Measurements from ENCODE around the gene UQCC5.
A peak's percentile ranks its signal among the peaks of the same experiment; 100 is the strongest.

UQCC5 gene

DNA sequence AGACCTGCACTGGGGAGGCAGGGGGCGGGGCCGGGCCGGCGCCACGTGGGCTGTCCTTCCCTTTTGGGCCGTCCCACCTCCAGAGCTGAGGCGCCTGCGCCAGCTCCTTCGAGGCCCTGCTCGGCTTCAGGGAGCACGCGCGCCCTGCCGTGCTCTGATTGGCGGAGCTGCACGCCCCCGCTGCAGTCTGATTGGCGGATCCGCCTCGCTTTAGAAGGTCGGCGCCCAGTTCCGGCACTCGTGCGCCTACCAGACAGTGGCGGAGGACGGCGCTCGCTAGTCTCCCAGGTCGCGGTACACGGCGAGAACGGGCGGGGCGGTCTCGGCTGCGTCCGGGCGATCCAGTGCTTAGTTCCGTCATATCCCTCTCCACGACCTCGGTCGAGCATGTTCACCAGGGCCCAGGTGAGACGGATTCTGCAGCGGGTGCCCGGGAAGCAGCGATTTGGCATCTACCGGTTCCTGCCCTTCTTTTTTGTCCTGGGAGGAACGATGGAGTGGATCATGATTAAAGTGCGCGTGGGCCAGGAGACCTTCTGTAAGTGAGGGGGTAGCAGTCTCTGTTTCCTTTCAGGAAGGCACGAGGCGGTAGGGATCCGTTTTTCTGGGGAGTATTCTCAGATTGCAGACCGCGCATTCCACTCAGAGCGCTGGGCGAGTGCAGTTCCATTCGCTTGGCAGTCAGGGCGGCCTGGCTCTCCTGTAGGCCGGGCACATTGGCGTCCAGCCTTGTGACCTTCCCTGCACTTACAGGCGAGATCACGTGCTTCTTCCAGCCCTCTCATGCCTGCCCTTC lies at the start of gene UQCC5:
TSS of gene UQCC5 (plus strand) at position 237 of the 796 bp plus-strand sequence. CDS start at position 388, 151 bp downstream.
- peak; percentile 93 to 99 (median 96) for DNase-seq

- DNase-seq: no peak
Measured at GRCh38 chr3:52487050-52487787, 49.2 kb upstream of the UQCC5 start.

- DNase-seq: no peak
Measured at GRCh38 chr3:52487788-52488691, 48.4 kb upstream of the UQCC5 start.

GRCh38 chr3:52488746-52489145 lies 47.7 kb upstream of the UQCC5 start:
- DNase-seq: no peak

DNA sequence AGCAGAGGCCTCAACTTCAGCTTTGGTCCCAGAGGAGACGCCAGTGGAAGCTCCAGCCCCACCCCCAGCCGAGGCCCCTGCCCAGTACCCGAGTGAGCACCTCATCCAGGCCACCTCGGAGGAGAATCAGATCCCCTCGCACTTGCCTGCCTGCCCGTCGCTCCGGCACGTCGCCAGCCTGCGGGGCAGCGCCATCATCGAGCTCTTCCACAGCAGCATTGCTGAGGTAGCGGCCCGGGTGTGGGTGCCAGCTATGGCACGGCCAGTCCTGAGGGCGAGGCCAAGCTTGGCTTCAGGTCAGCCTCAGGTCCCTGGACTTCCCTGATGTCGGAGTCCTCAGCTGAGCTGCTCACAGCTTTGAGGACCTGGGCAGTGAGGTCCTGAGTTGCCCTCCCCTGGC lies 47.0 kb upstream of the UQCC5 start:
- no peak for DNase-seq

DNA sequence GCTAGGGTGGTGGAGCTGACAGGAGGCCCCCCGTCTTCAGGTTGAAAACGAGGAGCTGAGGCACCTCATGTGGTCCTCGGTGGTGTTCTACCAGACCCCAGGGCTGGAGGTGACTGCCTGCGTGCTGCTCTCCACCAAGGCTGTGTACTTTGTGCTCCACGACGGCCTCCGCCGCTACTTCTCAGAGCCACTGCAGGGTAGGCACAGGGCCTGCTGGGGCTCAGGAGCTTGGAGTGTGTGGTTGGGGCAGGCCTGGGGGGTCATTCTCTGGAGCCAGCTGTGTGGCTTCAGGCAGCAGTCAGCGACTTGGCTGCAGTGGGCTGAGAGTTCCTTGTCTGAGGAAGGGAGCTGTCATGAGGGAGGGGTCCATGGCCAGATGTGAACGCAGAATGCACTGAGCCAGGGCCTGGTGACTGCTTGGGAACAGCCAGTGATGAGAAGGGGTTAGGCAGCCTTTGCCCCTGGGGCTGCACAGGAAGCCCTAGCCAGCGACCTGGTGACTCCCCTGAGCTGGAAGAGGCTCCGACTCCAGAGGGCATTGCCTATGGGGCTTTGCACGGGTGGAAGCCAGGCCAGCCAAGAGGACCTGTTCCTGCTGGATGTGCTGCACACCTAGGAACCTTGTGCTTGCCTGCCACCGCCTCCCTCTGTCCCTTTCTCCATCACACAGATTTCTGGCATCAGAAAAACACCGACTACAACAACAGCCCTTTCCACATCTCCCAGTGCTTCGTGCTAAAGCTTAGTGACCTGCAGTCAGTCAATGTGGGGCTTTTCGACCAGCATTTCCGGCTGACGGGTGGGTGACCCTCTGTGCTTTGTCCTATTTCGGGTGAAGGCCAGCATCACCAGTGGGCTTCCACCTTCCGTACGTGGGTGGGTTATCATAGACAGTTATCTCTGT lies 46.1 kb upstream of the UQCC5 start:
- DNase-seq: no peak

- DNase-seq: no peak
Measured at GRCh38 chr3:52490939-52491526, 45.4 kb upstream of the UQCC5 start.

- DNase-seq: no peak
Measured at GRCh38 chr3:52492059-52492458, 44.3 kb upstream of the UQCC5 start.

DNA sequence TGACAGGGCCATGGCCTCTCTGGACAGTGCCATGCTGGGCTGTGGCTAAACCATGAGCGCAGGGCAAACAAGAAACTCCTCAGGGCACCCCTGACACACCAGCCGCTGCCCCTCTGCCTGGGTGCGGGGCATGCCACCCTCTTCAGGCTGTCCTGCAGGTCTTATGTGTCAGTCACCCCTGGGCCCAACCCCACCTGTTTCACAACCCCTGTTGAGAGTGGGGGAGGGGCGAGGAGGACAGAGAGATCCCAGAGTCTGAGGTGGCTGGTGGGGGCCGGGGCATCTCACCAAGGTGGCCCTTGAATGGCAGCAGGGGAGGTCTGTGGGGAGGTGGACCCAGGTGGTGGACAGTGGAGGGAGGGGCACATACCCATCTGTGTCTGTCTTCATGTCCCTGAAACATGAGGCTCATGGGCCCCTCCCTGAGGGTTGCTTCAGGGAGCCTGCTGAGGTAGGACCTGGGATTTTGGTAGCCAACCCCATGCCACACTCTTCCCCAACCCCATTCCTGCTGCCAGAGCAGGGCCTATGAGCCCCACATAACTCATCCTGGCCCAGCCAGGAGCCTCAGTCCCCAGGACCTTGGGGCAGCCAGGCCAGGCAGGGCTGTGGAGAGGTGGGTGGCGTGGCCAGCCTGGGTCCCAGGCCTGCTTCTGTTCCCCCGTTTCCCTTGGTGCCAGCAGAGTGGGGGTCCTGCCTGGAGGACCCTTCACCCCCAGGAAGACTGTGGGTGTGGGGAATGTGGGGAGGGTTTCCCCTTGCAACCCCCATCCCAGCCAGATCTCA lies 43.0 kb upstream of the UQCC5 start:
- DNase-seq: no peak

DNA sequence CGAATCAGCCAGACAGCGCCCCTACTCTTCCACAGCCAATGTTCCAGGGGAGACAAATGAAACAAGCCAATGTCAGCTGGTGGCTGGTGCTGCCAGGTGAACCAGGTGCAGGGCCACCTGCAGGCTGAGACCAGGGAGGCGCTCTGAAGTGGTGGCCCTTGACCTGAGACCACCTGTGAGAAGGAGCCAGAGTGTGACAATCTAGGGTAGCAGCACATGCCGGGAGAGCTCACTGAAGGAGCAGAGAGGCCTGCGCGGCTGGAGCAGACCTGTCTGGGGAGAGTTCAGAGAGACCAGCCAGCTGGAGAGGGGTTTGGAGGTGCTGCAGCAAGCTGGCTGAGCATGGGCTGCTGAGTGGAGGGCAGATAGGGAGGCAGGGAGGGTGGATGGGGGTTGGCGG lies 42.0 kb upstream of the UQCC5 start:
- DNase-seq: no peak

- DNase-seq: no peak
Measured at GRCh38 chr3:52494886-52495495, 41.4 kb upstream of the UQCC5 start, which contains the start of gene STAB1. STAB1 (plus strand) TSS chr3:52495338; CDS start chr3:52495414, 76 bp downstream.

DNA sequence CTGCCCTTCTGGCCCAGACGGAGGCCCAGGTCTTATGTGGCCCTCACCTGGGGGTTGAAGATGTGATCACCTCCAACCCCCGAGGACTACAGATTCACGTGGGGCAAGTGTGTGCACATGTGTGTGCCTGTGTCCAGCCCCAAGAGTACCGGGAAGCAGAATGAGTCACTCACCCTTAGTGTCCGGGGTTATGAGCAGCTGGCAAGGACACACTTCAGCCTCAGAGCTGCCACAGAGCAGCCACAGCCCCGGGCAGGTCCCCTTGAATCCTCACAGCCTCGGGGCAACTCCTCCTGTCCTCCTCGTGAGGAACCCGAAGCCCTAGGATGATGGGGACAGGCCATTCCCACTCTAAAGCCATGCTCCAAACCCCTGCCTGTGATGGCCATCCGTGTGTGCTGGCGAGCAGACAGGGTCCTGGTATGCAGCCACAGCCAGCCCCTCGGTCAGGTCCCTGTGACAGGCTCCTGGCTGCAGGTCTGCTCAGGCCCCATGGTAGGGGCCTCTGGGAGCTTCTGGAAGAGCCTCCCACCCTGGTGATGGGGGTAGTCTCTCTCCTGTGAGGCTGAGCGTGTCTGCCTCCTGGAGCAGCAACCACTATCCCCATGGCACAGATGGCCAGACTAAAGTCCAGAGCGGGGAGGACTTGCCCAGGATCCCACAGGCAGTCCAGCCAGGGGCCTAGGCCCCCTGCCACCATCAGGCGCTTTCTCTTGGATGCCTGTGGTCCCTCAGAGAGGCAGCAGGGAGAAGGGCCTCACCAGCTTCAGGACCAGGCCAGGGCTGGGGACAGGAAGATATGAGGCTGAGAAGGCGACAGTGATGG lies 40.4 kb upstream of the UQCC5 start:
- no peak for DNase-seq

- DNase-seq: no peak
Measured at GRCh38 chr3:52498137-52499054, 38.0 kb upstream of the UQCC5 start.

DNA sequence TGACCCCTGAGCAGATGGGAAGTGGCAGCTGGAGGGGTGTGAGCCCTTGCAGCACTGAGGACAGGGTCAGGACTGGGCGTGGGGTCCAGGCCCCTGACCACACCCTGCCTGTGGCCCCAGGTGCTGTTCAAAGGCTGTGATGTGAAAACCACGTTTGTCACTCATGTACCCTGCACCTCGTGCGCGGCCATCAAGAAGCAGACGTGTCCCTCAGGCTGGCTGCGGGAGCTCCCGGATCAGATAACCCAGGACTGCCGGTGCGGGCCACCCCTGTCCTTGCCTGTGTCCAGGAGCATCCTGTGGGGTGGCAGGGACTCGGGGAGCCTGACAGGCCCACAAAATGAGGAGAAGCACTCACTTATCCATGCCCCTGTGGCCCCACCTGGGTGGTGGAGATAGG lies 35.4 kb upstream of the UQCC5 start:
- DNase-seq: no peak

GRCh38 chr3:52502001-52502400 lies 34.4 kb upstream of the UQCC5 start:
- DNase-seq: no peak

DNA sequence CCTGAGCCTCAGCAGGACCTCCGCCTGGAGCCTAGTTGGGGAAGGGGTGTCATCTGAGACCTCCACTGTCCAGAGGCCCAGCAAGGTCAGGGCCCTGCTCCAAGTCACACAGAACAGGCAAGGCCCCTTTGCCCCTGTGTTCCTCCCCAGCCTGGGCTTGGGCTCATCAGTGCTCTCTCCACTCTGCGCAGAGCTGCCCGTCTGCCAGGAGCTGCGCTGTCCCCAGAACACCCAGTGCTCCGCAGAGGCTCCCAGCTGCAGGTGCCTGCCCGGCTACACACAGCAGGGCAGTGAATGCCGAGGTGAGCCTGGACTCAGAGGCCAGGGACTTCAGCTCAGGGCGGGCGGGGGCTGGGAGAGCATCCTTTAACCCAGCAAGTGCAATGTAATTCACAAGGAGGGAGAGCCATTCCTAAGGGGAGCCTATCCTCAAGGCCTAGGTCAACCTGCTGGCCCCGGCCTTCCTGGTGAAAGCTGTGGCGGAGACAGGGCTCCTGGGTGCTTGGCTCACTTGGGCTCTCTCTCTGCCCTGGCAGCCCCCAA lies 33.5 kb upstream of the UQCC5 start:
- DNase-seq: no peak

DNA sequence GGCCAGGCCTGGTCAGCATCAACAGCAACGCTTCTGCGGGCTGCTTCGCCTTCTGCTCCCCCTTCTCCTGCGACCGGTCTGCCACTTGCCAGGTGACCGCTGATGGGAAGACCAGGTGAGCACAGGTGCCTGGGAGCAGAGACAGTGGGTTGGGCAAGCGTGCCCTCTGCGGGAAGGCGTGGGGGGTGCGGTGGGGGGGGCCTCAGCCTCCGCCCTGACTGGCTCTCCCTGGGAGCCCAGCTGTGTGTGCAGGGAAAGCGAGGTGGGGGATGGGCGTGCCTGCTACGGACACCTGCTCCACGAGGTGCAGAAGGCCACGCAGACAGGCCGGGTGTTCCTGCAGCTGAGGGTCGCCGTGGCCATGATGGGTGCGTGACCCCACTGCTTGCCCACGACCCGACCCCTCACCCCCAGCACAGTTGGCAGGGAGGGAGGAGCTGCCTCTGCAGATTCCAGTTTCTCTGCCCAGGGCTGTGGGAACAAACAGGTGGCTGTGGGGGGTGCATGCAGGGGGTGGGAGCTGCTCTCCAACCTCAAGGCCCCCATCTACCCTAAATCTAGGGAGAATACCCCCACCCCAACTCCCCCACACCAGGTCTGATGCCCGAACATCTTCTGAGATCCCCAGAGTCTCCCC lies 32.5 kb upstream of the UQCC5 start:
- DNase-seq: no peak

All from activated CD4-positive, CD25-positive, alpha-beta regulatory T cell (primary cell).